ENCODE results near the gene CCSER2. TPM values are rescaled to one million over a fixed set of nuclear protein-coding genes. Genes with fewer than 3 reads are reported as not detected.
"Not testable (repeated sequence)": the region's sequence is repeated elsewhere in the genome, so short reads cannot be mapped to it uniquely, and the experiment has no call there.

CCSER2 gene
- polyA plus RNA-seq, 4 donors, result 23.6 to 28.5 (median 26.6) TPM

- DNase-seq (ENCODE audit: low read depth in 4 of 4, low spot score in 2 of 4), result no peak
These were observed 13.1 kb downstream of the CCSER2 start for GRCh38 chr10:84341538-84341856.

- no peak for DNase-seq (ENCODE audit: low read depth in 4 of 4, low spot score in 2 of 4)
These were observed 13.6 kb downstream of the CCSER2 start for GRCh38 chr10:84341983-84342382.

- DNase-seq (ENCODE audit: low read depth in 4 of 4, low spot score in 2 of 4), result no peak
These were observed 14.2 kb downstream of the CCSER2 start for GRCh38 chr10:84342584-84342983.

- no peak for DNase-seq (ENCODE audit: low read depth in 4 of 4, low spot score in 2 of 4)
These were observed 15.4 kb downstream of the CCSER2 start for GRCh38 chr10:84343831-84344230.

- no peak for DNase-seq (ENCODE audit: low read depth in 4 of 4, low spot score in 2 of 4)
These were observed 16.1 kb downstream of the CCSER2 start for GRCh38 chr10:84344526-84344925.

GRCh38 chr10:84347575-84348002 is 19.2 kb downstream of the CCSER2 start:
- not testable (repeated sequence) for DNase-seq (ENCODE audit: low read depth in 4 of 4, low spot score in 2 of 4)

GRCh38 chr10:84348447-84348846 is 20.1 kb downstream of the CCSER2 start:
- no peak for DNase-seq (ENCODE audit: low read depth in 4 of 4, low spot score in 2 of 4)

- no peak for DNase-seq (ENCODE audit: low read depth in 4 of 4, low spot score in 2 of 4)
These were observed 20.5 kb downstream of the CCSER2 start for GRCh38 chr10:84348860-84349259.

GRCh38 chr10:84352251-84352842 is 24.0 kb downstream of the CCSER2 start:
- DNase-seq (ENCODE audit: low read depth in 4 of 4, low spot score in 2 of 4), result no peak

- DNase-seq (ENCODE audit: low read depth in 4 of 4, low spot score in 2 of 4), result no peak
These were observed 24.8 kb downstream of the CCSER2 start for GRCh38 chr10:84353052-84353803.

GRCh38 chr10:84354623-84355022 is 26.2 kb downstream of the CCSER2 start:
- no peak for DNase-seq (ENCODE audit: low read depth in 4 of 4, low spot score in 2 of 4)

GRCh38 chr10:84355106-84355505 is 26.7 kb downstream of the CCSER2 start:
- DNase-seq (ENCODE audit: low read depth in 4 of 4, low spot score in 2 of 4), result no peak

- no peak for DNase-seq (ENCODE audit: low read depth in 4 of 4, low spot score in 2 of 4)
These were observed 28.5 kb downstream of the CCSER2 start for GRCh38 chr10:84356928-84357327.

- DNase-seq (ENCODE audit: low read depth in 4 of 4, low spot score in 2 of 4), result no peak
These were observed 30.4 kb downstream of the CCSER2 start for GRCh38 chr10:84358743-84359142.

GRCh38 chr10:84360637-84361365 is 32.4 kb downstream of the CCSER2 start:
- no peak for DNase-seq (ENCODE audit: low read depth in 4 of 4, low spot score in 2 of 4)

GRCh38 chr10:84365335-84365881 is 37.0 kb downstream of the CCSER2 start:
- no peak for DNase-seq (ENCODE audit: low read depth in 4 of 4, low spot score in 2 of 4)

- DNase-seq (ENCODE audit: low read depth in 4 of 4, low spot score in 2 of 4), result no peak
These were observed 37.7 kb downstream of the CCSER2 start for GRCh38 chr10:84366041-84366440.

GRCh38 chr10:84367256-84367655 is 38.9 kb downstream of the CCSER2 start:
- DNase-seq (ENCODE audit: low read depth in 4 of 4, low spot score in 2 of 4), result no peak

- no peak for DNase-seq (ENCODE audit: low read depth in 4 of 4, low spot score in 2 of 4)
These were observed 40.4 kb downstream of the CCSER2 start for GRCh38 chr10:84368828-84369227.

GRCh38 chr10:84370283-84370682 is 41.9 kb downstream of the CCSER2 start:
- DNase-seq (ENCODE audit: low read depth in 4 of 4, low spot score in 2 of 4), result no peak

- no peak for DNase-seq (ENCODE audit: low read depth in 4 of 4, low spot score in 2 of 4)
These were observed 43.6 kb downstream of the CCSER2 start for GRCh38 chr10:84371944-84372343.

GRCh38 chr10:84373000-84373399 is 44.6 kb downstream of the CCSER2 start:
- DNase-seq (ENCODE audit: low read depth in 4 of 4, low spot score in 2 of 4), result no peak

Measured in left renal cortex interstitium (tissue), 4 donors.